Mucosa of stomach (tissue), 1 donor: ENCODE data around the gene RET.

Experiments used
- H3K27me3 ChIP-seq: one replicate; pipeline ENCODE4 v1.7.0; 2013; ENCODE audit warnings: mild to moderate bottlenecking, low read length; ENCODE audit not compliant: control insufficient read depth, insufficient read depth
- H3K36me3 ChIP-seq: one replicate; pipeline ENCODE4 v1.7.0; 2013; ENCODE audit warnings: low read length; ENCODE audit not compliant: control insufficient read depth, insufficient read depth
- H3K4me1 ChIP-seq: one replicate; pipeline ENCODE4 v1.7.0; 2013; ENCODE audit warnings: mild to moderate bottlenecking, low read length; ENCODE audit not compliant: control insufficient read depth, insufficient read depth
- H3K4me3 ChIP-seq: one replicate; pipeline ENCODE4 v1.7.0; 2013; ENCODE audit warnings: low read length
- H3K9ac ChIP-seq: one replicate; pipeline ENCODE4 v1.7.0; 2013; ENCODE audit warnings: mild to moderate bottlenecking, low read length, moderate library complexity
- H3K9me3 ChIP-seq: one replicate; pipeline ENCODE4 v1.7.0; 2013; ENCODE audit warnings: mild to moderate bottlenecking, low read length, moderate library complexity; ENCODE audit not compliant: control insufficient read depth
- donor health status: Pancreatic carcinoma.

The RET gene

DNA sequence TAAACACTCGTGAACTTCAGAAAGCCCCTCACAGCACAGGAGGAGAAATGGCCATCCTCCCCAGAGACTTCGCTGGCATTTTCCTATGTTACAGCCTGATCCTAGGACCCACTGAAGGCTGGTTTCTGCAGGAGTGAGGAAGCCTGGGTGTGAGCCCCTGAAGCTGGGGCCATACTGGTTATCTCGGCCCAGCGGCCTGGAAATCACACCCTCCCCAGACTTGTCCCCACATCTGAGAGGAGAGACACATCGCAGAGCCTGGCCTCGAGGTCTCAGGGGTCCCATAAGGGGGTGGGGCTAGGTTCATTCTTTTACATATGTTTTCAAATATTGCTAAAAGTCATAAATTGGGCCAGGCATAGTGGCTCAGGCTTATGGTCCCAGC, 17.5 kb upstream of the RET start:
- H3K4me3 ChIP-seq, result no peak overlapping the region
- no peak overlapping the region for H3K9ac ChIP-seq
- H3K9me3 ChIP-seq, result no peaks in the 10 kb centered on the region
- H3K36me3 ChIP-seq, result no peaks in the 10 kb centered on the region
- H3K27me3 ChIP-seq, result no peaks in the 10 kb centered on the region
- no peaks in the 10 kb centered on the region for H3K4me1 ChIP-seq

DNA sequence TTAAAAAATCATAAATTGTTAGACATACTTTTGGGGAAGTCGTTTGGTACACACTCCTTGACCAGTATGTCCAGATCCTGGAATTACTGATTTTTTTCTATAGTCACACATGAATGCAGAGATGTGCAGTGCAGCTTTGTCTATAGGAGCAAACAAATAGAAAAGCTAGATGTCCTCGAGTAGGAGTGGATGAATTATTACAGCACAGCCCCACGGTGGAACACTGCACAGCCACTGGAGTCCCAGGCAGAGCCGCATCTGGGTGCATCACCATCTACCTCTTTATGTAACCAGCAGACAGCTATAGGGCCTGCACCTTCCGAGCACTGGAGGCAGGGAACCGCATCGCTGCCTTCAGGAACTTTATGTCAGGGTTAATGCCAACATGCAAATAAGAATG, 17.0 kb upstream of the RET start:
- no peaks in the 10 kb centered on the region for H3K4me1 ChIP-seq
- H3K36me3 ChIP-seq, result no peaks in the 10 kb centered on the region
- H3K4me3 ChIP-seq, result no peak overlapping the region
- H3K9me3 ChIP-seq, result no peaks in the 10 kb centered on the region
- no peaks in the 10 kb centered on the region for H3K27me3 ChIP-seq
- no peak overlapping the region for H3K9ac ChIP-seq

DNA sequence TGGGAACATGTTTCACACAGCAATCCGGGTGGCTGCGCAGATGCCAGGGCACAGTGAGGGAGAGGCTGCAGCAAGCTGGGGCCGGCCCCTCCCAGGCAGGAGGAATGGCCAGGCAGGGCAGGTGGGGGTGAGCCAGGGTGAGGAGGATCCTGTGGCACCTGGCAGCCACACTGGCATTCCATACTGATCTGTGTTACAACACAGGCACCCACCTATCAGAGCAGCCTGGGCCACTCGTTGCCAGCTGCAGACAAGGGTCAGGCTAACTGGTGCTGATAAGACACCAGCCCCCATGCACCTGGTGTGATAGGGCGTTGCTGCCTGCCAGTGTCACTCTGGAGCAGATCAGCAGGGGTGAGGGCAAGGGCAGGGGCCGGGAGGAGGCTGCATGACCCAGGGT, 16.6 kb upstream of the RET start:
- Histone ChIP-seq H3K4me1 (no peaks in the 10 kb centered on the region), H3K9me3 (no peaks in the 10 kb centered on the region), H3K9ac (no peak overlapping the region)

DNA sequence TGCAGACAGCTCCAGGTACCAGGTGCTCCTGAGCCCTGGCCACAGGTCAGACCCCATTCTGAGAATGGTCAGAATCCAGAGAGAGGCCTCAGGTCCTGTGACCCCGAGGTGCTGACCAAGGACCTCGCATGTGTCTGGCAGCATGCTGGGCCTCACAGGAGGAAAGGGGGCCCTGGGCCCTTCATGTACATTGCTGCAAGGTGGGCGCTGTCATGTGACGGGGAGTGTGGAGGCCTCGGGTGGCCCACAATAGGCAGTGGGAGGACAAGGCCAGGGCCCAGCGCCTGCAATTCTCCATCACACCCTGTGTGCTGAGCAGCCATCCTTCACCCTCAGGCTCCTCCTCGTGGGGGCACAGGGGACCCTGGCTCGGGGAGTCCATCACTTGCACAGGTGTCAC, 15.5 kb upstream of the RET start:
- no peak overlapping the region for H3K4me3 ChIP-seq
- no peaks in the 10 kb centered on the region for H3K36me3 ChIP-seq
- no peak overlapping the region for H3K9ac ChIP-seq
- H3K4me1 ChIP-seq, result no peaks in the 10 kb centered on the region
- no peaks in the 10 kb centered on the region for H3K9me3 ChIP-seq
- no peaks in the 10 kb centered on the region for H3K27me3 ChIP-seq

More for the DNA sequence above, 16.6 kb upstream of the RET start:
- H3K36me3 ChIP-seq, result no peaks in the 10 kb centered on the region
- H3K4me3 ChIP-seq, result no peak overlapping the region
- H3K27me3 ChIP-seq, result no peaks in the 10 kb centered on the region

DNA sequence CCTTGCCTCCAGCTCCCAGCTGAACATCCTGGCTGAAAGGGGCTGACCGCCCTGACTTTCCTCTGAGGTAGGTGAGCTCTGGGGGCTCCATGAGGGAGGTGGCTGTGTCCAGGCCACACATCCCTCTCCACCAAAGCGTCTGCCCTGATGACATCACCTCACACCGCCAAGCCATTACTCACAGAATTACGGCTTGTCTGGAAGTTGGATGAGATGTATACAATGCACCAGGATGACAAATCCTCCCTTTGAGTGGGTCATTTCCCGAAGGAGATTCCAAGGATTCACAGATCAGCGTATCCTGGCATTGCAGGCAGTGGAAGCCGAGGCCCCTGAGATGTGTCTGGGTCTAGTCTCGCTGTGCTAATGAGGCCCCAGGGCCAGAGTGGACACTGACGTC, 15.1 kb upstream of the RET start:
- Histone ChIP-seq H3K36me3 (no peaks in the 10 kb centered on the region), H3K4me3 (no peak overlapping the region), H3K9ac (no peak overlapping the region), H3K4me1 (no peaks in the 10 kb centered on the region), H3K27me3 (no peaks in the 10 kb centered on the region), H3K9me3 (no peaks in the 10 kb centered on the region)

DNA sequence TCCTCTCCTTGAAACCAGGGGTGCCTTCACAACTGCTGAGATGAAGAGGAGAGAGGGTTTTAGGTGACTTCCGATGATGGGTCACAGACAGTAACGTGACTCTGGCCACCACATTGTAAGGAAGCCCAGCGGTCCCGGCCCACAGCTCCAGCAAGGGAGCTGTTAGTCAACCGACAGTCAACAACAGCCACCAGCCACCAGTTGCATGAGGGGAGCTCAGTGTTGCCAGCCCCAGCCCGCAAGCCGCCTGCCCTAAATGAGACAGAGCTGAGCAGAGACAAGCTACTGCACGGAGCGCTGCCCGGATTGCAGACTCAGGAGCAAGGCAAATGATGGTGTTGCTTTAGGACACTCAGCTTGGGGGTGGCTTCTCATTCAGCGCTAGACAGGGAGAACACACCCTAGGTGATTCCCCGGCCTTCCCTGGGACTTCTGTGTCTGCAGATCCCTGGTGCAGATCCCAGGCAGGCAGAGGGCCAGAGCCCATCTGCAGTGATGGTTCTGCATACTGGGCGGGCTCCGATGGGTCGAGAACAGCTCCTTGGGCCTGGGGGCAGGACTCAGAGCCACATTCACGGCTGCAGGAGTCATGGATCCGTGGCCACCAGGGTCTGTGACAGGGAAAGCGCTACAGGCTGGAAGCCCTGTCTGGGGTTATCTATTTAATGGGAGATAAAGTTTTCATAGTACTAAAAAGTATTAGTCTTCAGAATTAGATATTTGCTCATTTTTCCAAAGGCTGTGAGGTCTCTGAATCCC, 14.3 kb upstream of the RET start:
- H3K9ac ChIP-seq, result no peak overlapping the region
- H3K9me3 ChIP-seq, result no peaks in the 10 kb centered on the region
- H3K4me3 ChIP-seq, result no peak overlapping the region
- no peaks in the 10 kb centered on the region for H3K36me3 ChIP-seq
- H3K4me1 ChIP-seq, result no peaks in the 10 kb centered on the region
- H3K27me3 ChIP-seq, result no peaks in the 10 kb centered on the region

DNA sequence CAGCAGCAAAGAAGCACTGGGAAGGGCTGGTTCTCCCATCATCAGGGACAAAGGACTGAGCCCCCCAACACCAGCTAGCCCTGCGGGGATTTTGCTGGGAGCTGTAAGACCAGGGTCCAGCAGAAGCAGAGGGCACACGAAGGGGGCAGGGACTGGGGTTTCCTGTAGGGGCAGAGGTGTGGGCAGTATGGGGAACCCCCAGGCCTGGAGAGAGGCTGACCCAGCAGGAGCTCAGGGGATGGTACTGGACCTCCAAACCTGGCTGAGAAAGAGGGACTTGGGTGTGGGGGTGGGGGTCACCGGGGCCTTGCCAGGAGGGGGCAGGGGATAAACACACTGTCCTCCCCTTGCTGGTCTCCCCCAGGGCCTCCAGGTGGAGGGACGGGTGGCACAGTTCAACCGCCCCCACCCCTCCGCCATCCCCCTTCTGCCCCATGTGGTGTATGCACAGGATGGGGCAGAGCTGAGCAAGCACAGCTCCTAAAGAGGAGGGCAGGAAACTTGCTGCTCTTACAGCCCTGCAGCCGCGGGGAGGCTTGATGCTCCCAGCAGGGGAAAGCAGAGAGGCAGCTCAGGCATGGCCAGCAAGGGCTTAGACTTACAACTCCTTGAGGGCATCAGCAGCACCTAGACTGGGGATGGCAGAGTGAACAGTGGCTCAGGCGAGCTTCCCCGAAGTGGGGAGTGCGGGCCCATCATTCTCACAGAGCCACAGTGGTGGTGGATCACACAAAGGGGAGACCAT, 12.4 kb upstream of the RET start:
- Histone ChIP-seq H3K9ac (no peak overlapping the region), H3K27me3 (no peaks in the 10 kb centered on the region), H3K36me3 (no peaks in the 10 kb centered on the region), H3K4me3 (no peak overlapping the region), H3K9me3 (no peaks in the 10 kb centered on the region), H3K4me1 (no peaks in the 10 kb centered on the region)

DNA sequence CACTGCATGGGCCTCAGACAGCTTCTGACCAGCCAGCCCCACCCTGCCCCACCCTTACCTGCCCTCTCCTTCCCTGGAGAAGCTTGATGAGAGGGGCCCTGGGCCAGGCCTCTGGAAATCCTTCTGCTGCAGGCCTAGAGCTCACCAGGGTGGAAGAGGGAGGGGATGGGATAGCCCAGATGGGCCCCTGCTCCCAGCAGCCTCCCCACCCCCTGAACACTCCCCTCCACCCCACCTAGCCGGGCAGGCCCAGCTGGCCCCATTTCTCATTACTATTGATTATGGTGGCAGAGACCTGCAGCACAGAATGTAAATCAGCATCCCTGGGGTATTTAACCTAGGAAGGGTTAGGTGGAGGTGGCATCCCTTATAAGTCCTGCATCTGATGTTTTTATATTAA, 11.6 kb upstream of the RET start:
- Histone ChIP-seq H3K9ac (no peak overlapping the region), H3K9me3 (no peaks in the 10 kb centered on the region), H3K4me3 (no peak overlapping the region), H3K36me3 (no peaks in the 10 kb centered on the region), H3K27me3 (no peaks in the 10 kb centered on the region), H3K4me1 (no peaks in the 10 kb centered on the region)

DNA sequence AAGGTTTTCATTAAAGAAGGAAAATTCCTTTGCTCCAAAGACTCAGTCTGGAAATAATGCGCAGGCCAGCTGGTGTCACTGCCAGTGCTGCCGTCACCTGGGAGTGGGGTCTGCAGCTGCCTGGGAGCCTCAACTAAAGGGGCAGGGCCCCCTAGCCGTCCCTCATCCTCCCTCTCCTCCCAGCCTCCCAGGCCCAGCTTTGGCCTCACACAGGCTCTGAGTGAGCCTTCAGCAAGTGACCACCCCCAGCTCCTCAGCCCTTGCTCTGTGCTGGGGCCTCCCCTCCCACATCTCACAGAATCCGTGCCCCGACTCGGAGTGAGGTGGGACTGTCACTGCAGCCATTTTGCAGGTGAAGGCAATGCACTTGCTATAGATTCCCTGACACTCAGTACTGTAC, 11.1 kb upstream of the RET start:
- no peaks in the 10 kb centered on the region for H3K36me3 ChIP-seq
- peaks cover under 1% of the 10 kb centered on the region for H3K27me3 ChIP-seq
- H3K4me1 ChIP-seq, result no peaks in the 10 kb centered on the region
- no peak overlapping the region for H3K9ac ChIP-seq
- no peaks in the 10 kb centered on the region for H3K9me3 ChIP-seq
- H3K4me3 ChIP-seq, result no peak overlapping the region

DNA sequence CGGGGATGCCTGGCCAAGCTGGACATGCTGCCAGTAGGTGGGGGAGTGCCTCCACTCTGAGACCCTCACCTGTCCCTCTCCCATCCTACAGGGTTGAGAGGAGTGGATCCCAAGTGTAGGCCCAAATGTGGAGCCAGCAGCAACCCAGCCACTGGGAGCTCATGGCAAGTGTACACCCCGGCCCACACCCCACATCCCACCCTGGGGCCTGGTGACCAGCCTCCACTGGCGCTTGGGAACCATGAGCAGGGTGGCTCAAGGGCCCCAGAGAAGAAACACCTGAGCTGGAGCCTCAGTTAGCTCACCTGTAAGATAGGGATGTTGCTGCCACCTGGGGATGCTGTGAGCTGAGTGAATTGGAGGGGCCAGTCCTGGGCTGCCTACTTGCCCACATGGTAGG, 10.4 kb upstream of the RET start:
- no peak overlapping the region for H3K9ac ChIP-seq
- no peaks in the 10 kb centered on the region for H3K9me3 ChIP-seq
- H3K27me3 ChIP-seq, result peaks cover 4% of the 10 kb centered on the region
- no peaks in the 10 kb centered on the region for H3K36me3 ChIP-seq
- H3K4me3 ChIP-seq, result no peak overlapping the region
- no peaks in the 10 kb centered on the region for H3K4me1 ChIP-seq

DNA sequence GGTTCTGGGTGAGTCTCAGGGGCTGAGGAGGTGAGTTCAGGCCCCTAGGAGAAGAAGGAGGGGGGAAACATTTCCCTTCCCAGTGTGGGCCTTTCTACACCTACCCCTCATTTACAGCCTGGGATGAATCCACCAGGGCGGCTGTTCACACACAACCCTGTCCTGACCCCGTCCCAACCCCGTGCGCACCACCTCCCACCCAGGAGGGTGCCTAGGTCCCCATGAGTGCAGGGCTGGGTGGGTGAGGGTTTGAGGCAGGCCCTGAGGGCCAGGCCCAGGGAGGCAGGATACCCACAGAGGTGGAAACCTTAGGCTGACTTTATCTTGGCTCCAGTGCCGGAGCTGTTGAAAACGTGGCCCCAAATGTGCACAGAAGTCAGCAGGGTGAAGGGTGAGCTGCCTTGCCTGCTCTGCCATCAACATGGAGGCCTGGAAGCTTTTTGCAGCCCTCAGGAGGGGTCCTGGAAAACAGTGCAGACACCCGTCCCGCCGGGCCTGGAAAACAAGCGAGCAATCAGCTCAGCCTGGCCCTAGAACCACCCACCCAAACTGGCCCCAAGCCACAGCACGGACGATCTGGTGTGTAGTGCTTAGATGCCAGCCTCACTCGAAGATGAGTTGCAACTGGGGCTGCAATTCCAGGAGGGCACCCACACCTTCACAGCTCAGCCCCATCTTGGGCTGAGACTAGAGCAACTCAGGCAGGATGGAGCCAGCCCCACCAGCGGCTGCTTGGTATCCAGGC, 9.3 kb upstream of the RET start:
- H3K36me3 ChIP-seq, result no peaks in the 10 kb centered on the region
- no peaks in the 10 kb centered on the region for H3K9me3 ChIP-seq
- H3K4me3 ChIP-seq, result no peak overlapping the region
- H3K4me1 ChIP-seq, result no peaks in the 10 kb centered on the region
- H3K27me3 ChIP-seq, result peaks cover 4% of the 10 kb centered on the region
- no peak overlapping the region for H3K9ac ChIP-seq

DNA sequence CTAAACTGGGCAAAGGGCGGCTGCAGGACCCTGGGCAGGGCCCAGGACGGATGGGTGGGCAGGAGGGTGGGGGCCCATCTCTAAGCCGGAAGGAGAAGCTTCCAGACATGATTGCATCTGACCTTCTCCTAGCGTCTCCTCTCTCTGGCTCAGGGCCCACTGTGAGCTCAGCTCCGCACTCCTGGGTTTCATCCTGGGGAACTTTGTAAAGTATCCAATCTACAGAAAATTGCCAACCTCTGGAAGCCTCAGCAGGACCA, 8.8 kb upstream of the RET start:
- H3K4me3 ChIP-seq, result no peak overlapping the region
- H3K9ac ChIP-seq, result no peak overlapping the region
- peaks cover 4% of the 10 kb centered on the region for H3K27me3 ChIP-seq
- H3K9me3 ChIP-seq, result no peaks in the 10 kb centered on the region
- H3K36me3 ChIP-seq, result no peaks in the 10 kb centered on the region
- H3K4me1 ChIP-seq, result no peaks in the 10 kb centered on the region
